Left ventricle myocardium inferior (tissue), 1 donor: Measurements from ENCODE around the gene BRIP1. TPM values are rescaled to one million over a fixed set of nuclear protein-coding genes. Genes with fewer than 3 reads are reported as not detected.

Experiments used
- DNase-seq: peaks from one replicate; pipeline ENCODE4 v3.0.0-alpha.2; 2020
- H3K27ac ChIP-seq: fragments of 200-600 bp; replicated peaks from 2 replicates; pipeline ENCODE4 v1.8.0; 2021
- H3K27me3 ChIP-seq: fragments of 200-600 bp; 2 replicates; pipeline ENCODE4 v1.8.0; 2021; ENCODE audit warnings: low read depth
- H3K36me3 ChIP-seq: fragments of 200-600 bp; 2 replicates; pipeline ENCODE4 v1.8.0; 2021
- H3K4me1 ChIP-seq: fragments of 200-600 bp; 2 replicates; pipeline ENCODE4 v1.8.0; 2021
- H3K4me3 ChIP-seq: fragments of 200-600 bp; 2 replicates; pipeline ENCODE4 v1.8.0; 2021; ENCODE audit warnings: mild to moderate bottlenecking, moderate library complexity
- H3K9me3 ChIP-seq: fragments of 200-600 bp; replicated peaks from 2 replicates; pipeline ENCODE4 v1.8.0; 2021
- CTCF ChIP-seq: fragments of 200-600 bp; IDR thresholded peaks from 2 replicates; pipeline ENCODE4 v1.8.0; 2021; ENCODE audit warnings: antibody characterized with exemption, mild to moderate bottlenecking, borderline replicate concordance
- intact Hi-C: fragments of 100-400 bp; cut with micrococcal nuclease; formaldehyde crosslinking; loops from one replicate; pipeline ENCODE4 v1.11.0; 2022
- total RNA-seq: library from RNA; stranded (reverse); fragmentation: NEBNext Ultra II Directional; extraction: Animal tissue kit (Norgen Biotek cat#: 25700); gene quantifications from one replicate; pipeline ENCODE4 v1.2.1, GENCODE V29; 2021
- donor health status: DM: no; HTN: yes; CAD: no; lungs with severe emphysema.

The BRIP1 gene
- total RNA-seq, 1 donor from 2014 or later: 0.22 TPM

GRCh38 chr17:61848247-61848646 lies 15.1 kb downstream of the BRIP1 start:
- no peak for DNase-seq
- no peak overlapping the region for H3K4me3 ChIP-seq
- H3K27me3 ChIP-seq: no peaks in the 10 kb centered on the region

GRCh38 chr17:61847659-61848058 lies 15.7 kb downstream of the BRIP1 start:
- Histone ChIP-seq H3K27me3 (no peaks in the 10 kb centered on the region), H3K36me3 (no peaks in the 10 kb centered on the region), H3K4me3 (no peak overlapping the region), H3K27ac (no peak overlapping the region), H3K9me3 (no peaks in the 10 kb centered on the region), H3K4me1 (no peaks in the 10 kb centered on the region)
- no peak for DNase-seq
- intact Hi-C loops: no loop called here
- no peak for TF ChIP-seq CTCF

More at GRCh38 chr17:61848247-61848646, 15.1 kb downstream of the BRIP1 start:
- Histone ChIP-seq H3K27ac (no peak overlapping the region), H3K9me3 (no peaks in the 10 kb centered on the region), H3K4me1 (no peaks in the 10 kb centered on the region), H3K36me3 (no peaks in the 10 kb centered on the region)
- TF ChIP-seq CTCF: no peak
- intact Hi-C loops: no loop called here

- H3K27me3 ChIP-seq: no peaks in the 10 kb centered on the region
- no peaks in the 10 kb centered on the region for H3K4me1 ChIP-seq
- no peak overlapping the region for H3K4me3 ChIP-seq
- H3K27ac ChIP-seq: no peak overlapping the region
- intact Hi-C loops: no loop called here
- H3K9me3 ChIP-seq: no peaks in the 10 kb centered on the region
- no peaks in the 10 kb centered on the region for H3K36me3 ChIP-seq
- no peak for DNase-seq
- TF ChIP-seq CTCF: no peak
Measured at GRCh38 chr17:61846761-61847375, 16.5 kb downstream of the BRIP1 start.

DNA sequence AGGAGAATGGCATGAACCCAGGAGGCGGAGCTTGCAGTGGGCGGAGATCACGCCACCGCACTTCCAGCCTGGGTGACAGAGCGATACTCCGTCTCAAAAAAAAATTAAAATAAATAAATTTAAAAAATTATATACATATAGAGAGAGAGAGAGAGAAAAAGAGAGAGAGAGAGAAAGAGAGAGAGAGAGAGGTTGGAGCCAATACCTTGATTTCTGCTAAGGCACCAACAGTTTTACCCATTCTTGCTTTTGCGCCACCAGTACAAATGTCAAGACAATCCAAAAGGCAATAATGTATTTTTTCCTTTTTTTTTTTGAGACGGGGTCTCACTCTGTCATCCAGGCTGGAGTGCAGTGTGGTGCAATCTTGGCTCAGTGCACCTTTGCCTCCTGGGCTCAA lies 17.2 kb downstream of the BRIP1 start:
- Histone ChIP-seq H3K27ac (no peak overlapping the region), H3K27me3 (no peaks in the 10 kb centered on the region), H3K4me3 (no peak overlapping the region), H3K4me1 (no peaks in the 10 kb centered on the region), H3K9me3 (no peaks in the 10 kb centered on the region), H3K36me3 (no peaks in the 10 kb centered on the region)
- no peak for DNase-seq
- no peak for TF ChIP-seq CTCF
- intact Hi-C loops: no loop called here

- no peaks in the 10 kb centered on the region for H3K36me3 ChIP-seq
- no peaks in the 10 kb centered on the region for H3K9me3 ChIP-seq
- H3K27me3 ChIP-seq: no peaks in the 10 kb centered on the region
- intact Hi-C loops: no loop called here
- TF ChIP-seq CTCF: no peak
- H3K27ac ChIP-seq: no peak overlapping the region
- DNase-seq: no peak
- no peak overlapping the region for H3K4me3 ChIP-seq
- H3K4me1 ChIP-seq: no peaks in the 10 kb centered on the region
Measured at GRCh38 chr17:61843435-61843834, 19.9 kb downstream of the BRIP1 start.

GRCh38 chr17:61842899-61843298 lies 20.4 kb downstream of the BRIP1 start:
- H3K27ac ChIP-seq: no peak overlapping the region
- no peaks in the 10 kb centered on the region for H3K4me1 ChIP-seq
- DNase-seq: no peak
- no peaks in the 10 kb centered on the region for H3K36me3 ChIP-seq
- no peak overlapping the region for H3K4me3 ChIP-seq
- H3K9me3 ChIP-seq: no peaks in the 10 kb centered on the region
- no peaks in the 10 kb centered on the region for H3K27me3 ChIP-seq
- intact Hi-C loops: no loop called here
- TF ChIP-seq CTCF: no peak
